B cell (primary cell): ENCODE data around the gene DOP1B. TPM values are rescaled to one million over a fixed set of nuclear protein-coding genes. Genes with fewer than 3 reads are reported as not detected.
A peak's percentile ranks its signal among the peaks of the same experiment; 100 is the strongest.

Experiments used
- ATAC-seq: fragments of 200-7000 bp; cut with Tn5 transposase; one replicate; pipeline ENCODE4 v1.10.0; 2021; ENCODE audit warnings: low read depth, mild to moderate bottlenecking, moderate number of reproducible peaks, moderate library complexity
- CTCF ChIA-PET: fragments of 350-600 bp; sonication (Branson Sonifier 250); formaldehyde crosslinking; loops from one replicate; lab custom pipeline; 2021; ENCODE audit warnings: antibody characterized with exemption, inconsistent platforms; lab: Charles Lee
- POLR2A ChIA-PET: fragments of 350-600 bp; sonication (Branson Sonifier 250); formaldehyde crosslinking; loops from one replicate; lab custom pipeline; 2021; ENCODE audit warnings: antibody characterized with exemption; lab: Charles Lee
- DNase-seq: peaks from one replicate; pipeline ENCODE4 v3.0.0; 2013
- H2AFZ ChIP-seq: 2 replicates; pipeline ENCODE4 v1.6.1; 2012; ENCODE audit warnings: mild to moderate bottlenecking, low read depth, low read length; ENCODE audit not compliant: insufficient read depth, poor library complexity, severe bottlenecking
- H3K27ac ChIP-seq, 2 donors: 1 replicate in 1 of 2; 2 replicates in 1 of 2; pipeline ENCODE4 v1.5.1; 2012 to 2013; ENCODE audit warnings: low read length in 2 of 2, mild to moderate bottlenecking in 2 of 2, moderate library complexity in 1 of 2
- H3K27me3 ChIP-seq, 4 experiments: fragments of 200-600 bp in 1 of 4; sonication (generic) in 1 of 4; replicated peaks in 1 of 4; 1 replicate in 2 of 4; 2 replicates in 2 of 4; pipeline versions ENCODE4 v1.6.1 to v1.7.0; 2013 to 2016; ENCODE audit warnings: low read length in 3 of 4, mild to moderate bottlenecking in 2 of 4, mixed read lengths in 1 of 4, moderate library complexity in 1 of 4; ENCODE audit not compliant: insufficient read depth in 4 of 4, control insufficient read depth in 3 of 4; ENCODE audit errors: control extremely low read depth in 1 of 4
- H3K36me3 ChIP-seq, 2 experiments: replicated peaks in 1 of 2; 1 replicate in 1 of 2; 2 replicates in 1 of 2; pipeline versions ENCODE4 v1.6.1 to v1.7.1; 2013; ENCODE audit warnings: low read length in 1 of 2; ENCODE audit not compliant: insufficient read depth in 2 of 2, control insufficient read depth in 1 of 2; ENCODE audit errors: control extremely low read depth in 1 of 2, extremely low read depth in 1 of 2
- H3K4me1 ChIP-seq, 2 donors: fragments of 200-600 bp in 1 of 2; sonication (generic) in 1 of 2; 1 replicate in 1 of 2; 2 replicates in 1 of 2; pipeline versions ENCODE4 v1.5.1 to v1.6.1; 2013 to 2017; ENCODE audit warnings: low read length in 2 of 2; ENCODE audit not compliant: control insufficient read depth in 2 of 2, insufficient read depth in 2 of 2
- H3K4me2 ChIP-seq: replicated peaks from 2 replicates; pipeline ENCODE3; 2012; ENCODE audit warnings: mild to moderate bottlenecking, low read depth, low read length; ENCODE audit not compliant: poor library complexity, severe bottlenecking
- H3K4me3 ChIP-seq, 5 experiments: fragments of 200-600 bp in 1 of 5; sonication (generic) in 1 of 5; 1 replicate in 3 of 5; 2 replicates in 2 of 5; pipeline versions ENCODE4 v1.5.1 to v1.7.0; 2011 to 2016; ENCODE audit warnings: low read length in 4 of 5, mild to moderate bottlenecking in 4 of 5, low read depth in 2 of 5, control low read depth in 1 of 5, moderate library complexity in 1 of 5; ENCODE audit not compliant: insufficient read depth in 1 of 5; ENCODE audit errors: control extremely low read depth in 1 of 5, extremely low read depth in 1 of 5
- H3K79me2 ChIP-seq: fragments of 200-600 bp; sonication (generic); one replicate; pipeline ENCODE4 v1.6.0; 2016; ENCODE audit warnings: low read length; ENCODE audit not compliant: control insufficient read depth, insufficient read depth
- H3K9ac ChIP-seq: fragments of 200-600 bp; sonication (generic); 2 replicates; pipeline ENCODE4 v1.6.1; 2017; ENCODE audit warnings: mild to moderate bottlenecking, low read length, moderate library complexity
- H3K9me3 ChIP-seq, 3 donors: one replicate each; pipeline versions ENCODE4 v1.6.1 to v1.7.1; 2013; ENCODE audit warnings: low read length in 2 of 3; ENCODE audit not compliant: control insufficient read depth in 2 of 3, insufficient read depth in 1 of 3; ENCODE audit errors: control extremely low read depth in 1 of 3
- H4K20me1 ChIP-seq: 2 replicates; pipeline ENCODE4 v1.6.0; 2012; ENCODE audit warnings: mild to moderate bottlenecking, low read length; ENCODE audit not compliant: insufficient read depth, control insufficient read depth, poor library complexity, severe bottlenecking
- H3K27ac Mint-ChIP-seq: one replicate; pipeline ENCODE4 v1.8.0; 2021; ENCODE audit warnings: mixed read lengths
- H3K27me3 Mint-ChIP-seq: one replicate; pipeline ENCODE4 v1.8.0; 2021; ENCODE audit warnings: mixed read lengths
- H3K4me1 Mint-ChIP-seq: one replicate; pipeline ENCODE4 v1.8.0; 2021; ENCODE audit warnings: mixed read lengths
- H3K4me3 Mint-ChIP-seq: one replicate; pipeline ENCODE4 v1.8.0; 2021; ENCODE audit warnings: mixed read lengths
- H3K9me3 Mint-ChIP-seq: one replicate; pipeline ENCODE4 v1.8.0; 2022; ENCODE audit warnings: mixed read lengths; ENCODE audit not compliant: insufficient read depth
- CTCF ChIP-seq: fragments of 200-600 bp; IDR thresholded peaks from one replicate; pipeline ENCODE4 v1.8.0; 2022; ENCODE audit warnings: antibody characterized with exemption, mild to moderate bottlenecking
- EZH2 ChIP-seq: IDR thresholded peaks from 2 replicates; pipeline ENCODE4 v1.6.1; 2012; ENCODE audit warnings: borderline replicate concordance, low read depth, mild to moderate bottlenecking, moderate library complexity, low read length; ENCODE audit not compliant: insufficient read depth, poor library complexity, severe bottlenecking
- WGBS: methylation state at CpG from one replicate; pipeline ENCODE4 v1.1.5; 2013; ENCODE audit warnings: missing lambda C conversion rate; ENCODE audit not compliant: insufficient coverage; 5-methylcytosine and 5-hydroxymethylcytosine counted together
- intact Hi-C: fragments of 100-400 bp; cut with micrococcal nuclease; formaldehyde crosslinking; loops from one replicate; pipeline ENCODE4 v1.10.0; 2022
- polyA minus RNA-seq: library from RNA; depleted of rRNA, polyadenylated mRNA; stranded (reverse); fragments of >200 nt; gene quantifications from 2 replicates; pipeline ENCODE4 v1.2.3, GENCODE V29; 2012
- polyA plus RNA-seq: library from polyadenylated mRNA; depleted of rRNA; stranded (reverse); fragments of >200 nt; gene quantifications from 2 replicates; pipeline ENCODE4 v1.2.3, GENCODE V29; 2012
- total RNA-seq, 2 donors: library from RNA; stranded (reverse); fragments of 120-200 nt in 1 of 2; gene quantifications; 1 replicate in 1 of 2; 2 replicates in 1 of 2; pipeline versions ENCODE4 v1.2.3 to v1.2.4, GENCODE V29; 2013 to 2022

Gene DOP1B
- 44.2 and 44.4 TPM in 2 replicates for total RNA-seq
- total RNA-seq (2013) = 21.3 TPM
- polyA plus RNA-seq = 31.3 and 37.2 TPM in 2 replicates
- 22.5 and 41.2 TPM in 2 replicates for polyA minus RNA-seq

GRCh38 chr21:36156815-36157670 is at the start of gene DOP1B:
Gene DOP1B, plus strand, starts transcription at chr21:36156824. Its CDS starts 7,910 bp downstream, at chr21:36164734.
- POLR2A ChIA-PET = interaction anchor here (0.6 kb wide), 1 partner anchor 141 kb away, joined by 3 read pairs; no protein-coding TSS in a partner anchor
- Histone ChIP-seq H3K27me3 (no peaks in the 10 kb centered on the region), H4K20me1 (peaks cover 39% of the 10 kb centered on the region), H3K4me2 (peak within 1 kb of the TSS; percentile 99), H3K9ac (peak within 1 kb of the TSS; percentile 84), H3K9me3 (peaks cover 0 to 1% (median 0%) of the 10 kb centered on the region in 3 donors), H3K36me3 (peaks cover 0 to 13% of the 10 kb centered on the region in 2 experiments), H2AFZ (peak within 1 kb of the TSS; percentile 87), H3K79me2 (peaks cover 60% of the 10 kb centered on the region), H3K27ac (peak within 1 kb of the TSS; percentile 81 to 85), H3K4me3 (peak within 1 kb of the TSS; percentile 21 to 88 (median 78)), H3K4me1 (peaks cover 14 to 30% of the 10 kb centered on the region in 2 donors)
- Mint-ChIP-seq H3K9me3 (no peaks in the 10 kb centered on the region), H3K27me3 (no peaks in the 10 kb centered on the region), H3K4me3 (peak within 1 kb of the TSS; percentile 86), H3K4me1 (peaks cover 34% of the 10 kb centered on the region), H3K27ac (peak within 1 kb of the TSS; percentile 78)
- CTCF ChIA-PET = no interaction called here
- TF ChIP-seq EZH2 = no peak
- TF ChIP-seq CTCF = no peak
- DNase-seq (no peak), ATAC-seq (peak; percentile 9)
- under 1% methylated on average over 77 of the region's 83 CpGs for WGBS
- intact Hi-C loops = loop anchor here (1.0 to 10.0 kb wide), 9 partner anchors 16 to 1542 kb away; partner anchors contain the start of genes CBR3, CHAF1B, DYRK1A and MORC3

- H3K27ac ChIP-seq = no peak overlapping the region
- Mint-ChIP-seq H3K4me3 (no peak overlapping the region), H3K27ac (no peak overlapping the region), H3K9me3 (no peaks in the 10 kb centered on the region), H3K4me1 (peaks cover 22% of the 10 kb centered on the region), H3K27me3 (peaks cover 18% of the 10 kb centered on the region)
- no peaks in the 10 kb centered on the region for H3K36me3 ChIP-seq
- POLR2A ChIA-PET = no interaction called here
- H3K79me2 ChIP-seq = no peaks in the 10 kb centered on the region
- H3K4me2 ChIP-seq = no peak overlapping the region
- no peaks in the 10 kb centered on the region for H3K9me3 ChIP-seq
- peaks cover 20 to 23% of the 10 kb centered on the region in 2 donors for H3K4me1 ChIP-seq
- peaks cover 0 to 12% (median 9%) of the 10 kb centered on the region in 4 experiments for H3K27me3 ChIP-seq
- CTCF ChIA-PET = interaction anchor here (0.7 kb wide), 1 partner anchor 45 kb away, joined by 3 read pairs; no protein-coding TSS in a partner anchor
- intact Hi-C loops = no loop called here
- TF ChIP-seq CTCF (no peak), EZH2 (no peak)
- no peaks in the 10 kb centered on the region for H4K20me1 ChIP-seq
- H2AFZ ChIP-seq = no peak overlapping the region
- H3K4me3 ChIP-seq = no peak overlapping the region
- ATAC-seq (no peak), DNase-seq (no peak)
- 96% methylated on average over 5 of the region's 10 CpGs for WGBS
- no peak overlapping the region for H3K9ac ChIP-seq
Measured at GRCh38 chr21:36109868-36110267, 46.8 kb upstream of the DOP1B start.
